CD14-positive monocyte (primary cell): ENCODE measurements around the gene BCL2L11. TPM values are rescaled to one million over a fixed set of nuclear protein-coding genes. Genes with fewer than 3 reads are reported as not detected.

Experiments
- DNase-seq, 3 donors: peaks; one replicate each; pipeline ENCODE4 v3.0.0-alpha.2; 2011 to 2022
- H2AFZ ChIP-seq: 2 replicates; pipeline ENCODE4 v1.6.0; 2012; ENCODE audit warnings: mild to moderate bottlenecking, low read depth, low read length, inconsistent platforms; ENCODE audit not compliant: insufficient read depth, poor library complexity, severe bottlenecking
- H3K27ac ChIP-seq, 2 donors: 1 replicate in 1 of 2; 2 replicates in 1 of 2; pipeline ENCODE4 v1.5.1; 2012 to 2013; ENCODE audit warnings: low read length in 2 of 2, control low read depth in 1 of 2, inconsistent platforms in 1 of 2, low read depth in 1 of 2, mild to moderate bottlenecking in 1 of 2
- H3K27me3 ChIP-seq, 2 donors: one replicate each; pipeline versions ENCODE4 v1.6.0 to v1.6.1; 2011 to 2013; ENCODE audit warnings: low read length in 2 of 2; ENCODE audit not compliant: control insufficient read depth in 2 of 2, insufficient read depth in 2 of 2
- H3K36me3 ChIP-seq, 2 donors: replicated peaks in 1 of 2; 1 replicate in 1 of 2; 2 replicates in 1 of 2; pipeline versions ENCODE4 v1.5.1 to v1.6.1; 2012 to 2013; ENCODE audit warnings: low read length in 2 of 2, control low read depth in 1 of 2, inconsistent platforms in 1 of 2, mild to moderate bottlenecking in 1 of 2; ENCODE audit not compliant: insufficient read depth in 2 of 2, control insufficient read depth in 1 of 2
- H3K4me1 ChIP-seq, 2 donors: 1 replicate in 1 of 2; 2 replicates in 1 of 2; pipeline versions ENCODE4 v1.5.1 to v1.6.1; 2012 to 2013; ENCODE audit warnings: low read length in 2 of 2, control low read depth in 1 of 2, inconsistent platforms in 1 of 2, mild to moderate bottlenecking in 1 of 2, moderate library complexity in 1 of 2; ENCODE audit not compliant: insufficient read depth in 2 of 2, control insufficient read depth in 1 of 2
- H3K4me2 ChIP-seq: replicated peaks from 2 replicates; pipeline ENCODE3; 2012; ENCODE audit warnings: low read length, moderate library complexity, mild to moderate bottlenecking; ENCODE audit not compliant: poor library complexity, severe bottlenecking; ENCODE audit errors: extremely low read depth
- H3K4me3 ChIP-seq, 3 experiments: fragments of 200-600 bp in 1 of 3; sonication (generic) in 1 of 3; replicated peaks in 1 of 3; 1 replicate in 2 of 3; 2 replicates in 1 of 3; pipeline ENCODE4 v1.5.1; 2011 to 2013; ENCODE audit warnings: low read length in 3 of 3, mild to moderate bottlenecking in 3 of 3, control low read depth in 2 of 3, low read depth in 2 of 3, inconsistent platforms in 1 of 3, moderate library complexity in 1 of 3
- H3K79me2 ChIP-seq: 2 replicates; pipeline ENCODE4 v1.6.0; 2012; ENCODE audit warnings: mild to moderate bottlenecking, control low read depth, inconsistent platforms, low read length, moderate library complexity; ENCODE audit not compliant: insufficient read depth
- H3K9ac ChIP-seq: 2 replicates; pipeline ENCODE4 v1.6.0; 2017; ENCODE audit warnings: low read length, mild to moderate bottlenecking; ENCODE audit not compliant: insufficient read depth, poor library complexity, severe bottlenecking
- H3K9me3 ChIP-seq, 2 donors: replicated peaks in 1 of 2; 1 replicate in 1 of 2; 2 replicates in 1 of 2; pipeline versions ENCODE4 v1.5.1 to v1.6.1; 2012 to 2013; ENCODE audit warnings: low read length in 2 of 2, control low read depth in 1 of 2; ENCODE audit not compliant: control insufficient read depth in 1 of 2, insufficient read depth in 1 of 2
- H4K20me1 ChIP-seq: 2 replicates; pipeline ENCODE4 v1.6.0; 2012; ENCODE audit warnings: mild to moderate bottlenecking, low read length, control low read depth, moderate library complexity; ENCODE audit not compliant: insufficient read depth
- H3K27ac Mint-ChIP-seq, 7 donors: one replicate each; pipeline ENCODE4 v1.8.0; 2020; ENCODE audit warnings: mild to moderate bottlenecking in 7 of 7, mixed read lengths in 7 of 7, moderate library complexity in 6 of 7, inconsistent platforms in 2 of 7
- H3K27me3 Mint-ChIP-seq, 3 donors: one replicate each; pipeline ENCODE4 v1.8.0; 2021 to 2022; ENCODE audit warnings: low read depth in 3 of 3, mild to moderate bottlenecking in 3 of 3, mixed read lengths in 3 of 3, moderate library complexity in 3 of 3, inconsistent platforms in 1 of 3
- H3K36me3 Mint-ChIP-seq, 2 donors: one replicate each; pipeline ENCODE4 v1.8.0; 2020; ENCODE audit warnings: mixed read lengths in 2 of 2, inconsistent platforms in 1 of 2, mild to moderate bottlenecking in 1 of 2
- H3K4me1 Mint-ChIP-seq: one replicate; pipeline ENCODE4 v1.8.0; 2020; ENCODE audit warnings: mild to moderate bottlenecking, mixed read lengths
- H3K4me3 Mint-ChIP-seq, 2 donors: one replicate each; pipeline ENCODE4 v1.8.0; 2020; ENCODE audit warnings: mild to moderate bottlenecking in 2 of 2, mixed read lengths in 2 of 2, moderate library complexity in 1 of 2
- H3K9me3 Mint-ChIP-seq, 7 donors: one replicate each; pipeline ENCODE4 v1.8.0; 2020 to 2022; ENCODE audit warnings: mixed read lengths in 7 of 7, mild to moderate bottlenecking in 6 of 7, moderate library complexity in 6 of 7, inconsistent platforms in 2 of 7
- WGBS: methylation state at CpG from one replicate; pipeline ENCODE4 v1.1.5; 2013; ENCODE audit warnings: missing lambda C conversion rate; ENCODE audit not compliant: insufficient coverage; 5-methylcytosine and 5-hydroxymethylcytosine counted together
- intact Hi-C, 2 donors: fragments of 100-400 bp; cut with micrococcal nuclease; formaldehyde crosslinking; loops; one replicate each; pipeline versions ENCODE4 v1.15.0 to v1.15.1; 2023
- polyA plus RNA-seq, 3 donors: library from polyadenylated mRNA; depleted of rRNA in 1 of 3; unstranded in 2 of 3; stranded (reverse) in 1 of 3; fragments of 300-500 nt in 2 of 3; fragments of >200 nt in 1 of 3; fragmentation: Illumina TruSeq in 2 of 3; gene quantifications; 1 replicate in 2 of 3; 2 replicates in 1 of 3; pipeline ENCODE4 v1.2.3, GENCODE V29; 2012 to 2021
- TF ChIP-seq, protein P1 (sequence below): fragments of 200-600 bp; IDR thresholded peaks from one replicate; pipeline ENCODE4 v1.8.0; 2022; ENCODE audit warnings: antibody characterized with exemption, mild to moderate bottlenecking

Gene BCL2L11
- polyA plus RNA-seq, 3 donors: 8.8 to 27.6 (median 20.4) TPM

DNA sequence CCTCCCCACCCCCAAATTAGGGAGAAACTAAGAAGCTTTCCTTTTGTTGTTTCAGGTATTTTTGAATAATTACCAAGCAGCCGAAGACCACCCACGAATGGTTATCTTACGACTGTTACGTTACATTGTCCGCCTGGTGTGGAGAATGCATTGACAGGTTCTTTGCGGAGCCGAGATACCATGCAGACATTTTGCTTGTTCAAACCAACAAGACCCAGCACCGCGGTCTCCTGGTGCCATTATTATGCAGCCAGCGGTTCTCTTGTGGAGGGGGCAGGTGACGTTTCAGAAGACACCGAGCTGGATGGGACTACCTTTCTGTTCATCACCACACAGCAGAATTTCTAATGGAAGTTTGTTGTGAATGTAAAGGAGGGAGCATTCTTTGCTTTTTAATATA, 43.4 kb downstream of the BCL2L11 start:
- no peaks in the 10 kb centered on the region for H3K27me3 ChIP-seq
- intact Hi-C loops: no loop called here
- H3K9me3 Mint-ChIP-seq: peaks cover 0 to 2% (median 0%) of the 10 kb centered on the region in 7 donors
- no peak for DNase-seq
- TF ChIP-seq, protein P1, sequence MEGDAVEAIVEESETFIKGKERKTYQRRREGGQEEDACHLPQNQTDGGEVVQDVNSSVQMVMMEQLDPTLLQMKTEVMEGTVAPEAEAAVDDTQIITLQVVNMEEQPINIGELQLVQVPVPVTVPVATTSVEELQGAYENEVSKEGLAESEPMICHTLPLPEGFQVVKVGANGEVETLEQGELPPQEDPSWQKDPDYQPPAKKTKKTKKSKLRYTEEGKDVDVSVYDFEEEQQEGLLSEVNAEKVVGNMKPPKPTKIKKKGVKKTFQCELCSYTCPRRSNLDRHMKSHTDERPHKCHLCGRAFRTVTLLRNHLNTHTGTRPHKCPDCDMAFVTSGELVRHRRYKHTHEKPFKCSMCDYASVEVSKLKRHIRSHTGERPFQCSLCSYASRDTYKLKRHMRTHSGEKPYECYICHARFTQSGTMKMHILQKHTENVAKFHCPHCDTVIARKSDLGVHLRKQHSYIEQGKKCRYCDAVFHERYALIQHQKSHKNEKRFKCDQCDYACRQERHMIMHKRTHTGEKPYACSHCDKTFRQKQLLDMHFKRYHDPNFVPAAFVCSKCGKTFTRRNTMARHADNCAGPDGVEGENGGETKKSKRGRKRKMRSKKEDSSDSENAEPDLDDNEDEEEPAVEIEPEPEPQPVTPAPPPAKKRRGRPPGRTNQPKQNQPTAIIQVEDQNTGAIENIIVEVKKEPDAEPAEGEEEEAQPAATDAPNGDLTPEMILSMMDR: no peak
- H3K4me2 ChIP-seq: no peak overlapping the region
- H2AFZ ChIP-seq: no peak overlapping the region
- H3K9me3 ChIP-seq: no peaks in the 10 kb centered on the region
- H3K4me1 ChIP-seq: peaks cover 7 to 12% of the 10 kb centered on the region in 2 donors
- H3K4me3 ChIP-seq: no peak overlapping the region
- peaks cover 66% of the 10 kb centered on the region for H4K20me1 ChIP-seq
- H3K27me3 Mint-ChIP-seq: peaks cover 4 to 7% (median 5%) of the 10 kb centered on the region in 3 donors
- H3K9ac ChIP-seq: no peak overlapping the region
- no peaks in the 10 kb centered on the region for H3K79me2 ChIP-seq
- H3K36me3 ChIP-seq: peaks cover 47 to 74% of the 10 kb centered on the region in 2 donors
- peaks cover 78 to 83% of the 10 kb centered on the region in 2 donors for H3K36me3 Mint-ChIP-seq
- no peak overlapping the region for H3K27ac Mint-ChIP-seq
- H3K27ac ChIP-seq: no peak overlapping the region
- peaks cover 19% of the 10 kb centered on the region for H3K4me1 Mint-ChIP-seq
- H3K4me3 Mint-ChIP-seq: no peak overlapping the region
- WGBS: 100% methylated on average over 7 of the region's 12 CpGs

DNA sequence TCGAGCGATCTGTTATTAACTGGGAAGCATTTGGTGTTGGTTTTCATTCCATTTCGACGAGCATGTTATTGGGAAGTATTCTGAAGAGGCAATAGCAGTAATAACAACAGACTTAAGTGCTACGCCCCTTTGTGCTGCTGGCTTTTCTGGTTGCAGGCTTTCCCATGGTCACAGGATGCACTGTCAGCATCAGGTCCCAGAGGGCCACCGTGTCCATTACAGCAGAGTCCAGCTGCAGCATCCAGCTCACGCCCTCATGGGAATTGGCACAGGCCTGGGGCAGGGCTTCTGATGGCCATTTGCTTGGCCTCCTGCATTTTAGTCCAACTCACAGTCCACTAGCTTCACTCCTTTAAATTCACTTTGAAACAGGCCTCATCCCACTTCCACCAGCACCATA, 44.4 kb downstream of the BCL2L11 start:
- TF ChIP-seq, protein P1: no peak
- Mint-ChIP-seq H3K4me1 (peaks cover 19% of the 10 kb centered on the region), H3K36me3 (peaks cover 71 to 73% of the 10 kb centered on the region in 2 donors), H3K27ac (no peak overlapping the region), H3K4me3 (no peak overlapping the region), H3K9me3 (peaks cover 0 to 2% (median 0%) of the 10 kb centered on the region in 7 donors), H3K27me3 (peaks cover 7 to 10% (median 9%) of the 10 kb centered on the region in 3 donors)
- Histone ChIP-seq H3K36me3 (peaks cover 44 to 64% of the 10 kb centered on the region in 2 donors), H3K27ac (no peak overlapping the region), H3K4me1 (peaks cover 7 to 12% of the 10 kb centered on the region in 2 donors), H4K20me1 (peaks cover 56% of the 10 kb centered on the region), H3K79me2 (no peaks in the 10 kb centered on the region), H3K4me3 (no peak overlapping the region), H3K9me3 (no peaks in the 10 kb centered on the region), H3K4me2 (no peak overlapping the region), H3K9ac (no peak overlapping the region), H3K27me3 (no peaks in the 10 kb centered on the region), H2AFZ (no peak overlapping the region)
- no peak for DNase-seq
- 97% methylated on average over 7 of the region's 7 CpGs for WGBS
- intact Hi-C loops: no loop called here
